ACC112 (cell line): Measurements from ENCODE around the gene UFM1.

ENCODE experiments used
- H2AFZ ChIP-seq: fragments of 200-600 bp; sonication (generic); one replicate; pipeline ENCODE4 v1.6.0; 2017; ENCODE audit warnings: antibody characterized with exemption, low read length; ENCODE audit not compliant: unreplicated experiment
- H3K27ac ChIP-seq: fragments of 200-600 bp; sonication (generic); 2 replicates; pipeline ENCODE4 v1.5.1; 2014; ENCODE audit warnings: low read depth, mild to moderate bottlenecking, antibody characterized with exemption, low read length, moderate library complexity
- H3K27me3 ChIP-seq: fragments of 200-600 bp; sonication (generic); 2 replicates; pipeline ENCODE4 v1.6.1; 2014; ENCODE audit warnings: mild to moderate bottlenecking, antibody characterized with exemption, low read length, moderate library complexity, mixed read lengths; ENCODE audit not compliant: insufficient read depth
- H3K36me3 ChIP-seq: fragments of 200-600 bp; sonication (generic); 2 replicates; pipeline ENCODE4 v1.6.1; 2016; ENCODE audit warnings: mild to moderate bottlenecking, antibody characterized with exemption, low read length, moderate library complexity, mixed read lengths; ENCODE audit not compliant: insufficient read depth
- H3K4me1 ChIP-seq: fragments of 200-600 bp; sonication (generic); one replicate; pipeline ENCODE4 v1.6.1; 2016; ENCODE audit warnings: low read length, mixed read lengths; ENCODE audit not compliant: insufficient read depth, unreplicated experiment, control insufficient read depth
- H3K4me3 ChIP-seq: fragments of 200-600 bp; sonication (generic); 2 replicates; pipeline ENCODE4 v1.5.1; 2014; ENCODE audit warnings: mild to moderate bottlenecking, low read depth, low read length
- H3K79me2 ChIP-seq: fragments of 200-600 bp; sonication (generic); one replicate; pipeline ENCODE4 v1.6.0; 2016; ENCODE audit warnings: low read length; ENCODE audit not compliant: control insufficient read depth, unreplicated experiment, insufficient read depth

UFM1 gene

DNA sequence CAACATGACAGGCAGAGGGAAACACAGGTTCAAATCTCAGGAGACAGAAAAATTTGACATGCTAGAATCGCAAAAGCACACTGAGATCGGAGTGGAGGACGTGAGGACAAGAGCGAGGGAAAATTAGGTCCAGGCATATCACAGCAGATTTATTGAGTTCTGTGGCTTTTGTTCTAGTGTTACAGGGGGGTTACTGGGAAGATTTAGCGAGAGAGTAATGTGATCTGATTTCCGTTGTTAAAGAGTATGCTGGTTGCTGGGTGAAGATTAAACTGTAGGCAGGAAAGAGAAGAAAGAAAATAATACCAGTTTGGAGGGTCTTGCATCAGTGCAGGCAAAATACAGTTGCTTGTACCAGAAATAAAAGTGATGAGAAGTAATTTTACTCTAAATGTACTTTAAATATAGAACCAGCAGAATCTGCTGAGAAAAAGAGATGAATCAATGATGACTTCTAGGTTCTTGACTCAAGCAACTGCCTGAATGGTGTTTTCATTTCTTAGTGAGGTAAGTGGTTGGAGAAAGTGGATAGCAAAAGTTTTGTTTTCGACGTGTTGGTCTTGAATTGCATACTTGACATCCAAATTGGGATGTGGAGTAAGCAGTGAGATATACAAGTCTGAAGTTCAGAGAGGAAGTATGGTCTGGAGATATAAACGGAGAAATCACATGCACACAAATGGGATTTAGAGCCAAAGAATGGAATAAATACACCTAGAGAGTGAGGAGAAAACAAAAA, 35.7 kb downstream of the UFM1 start:
- Histone ChIP-seq H3K4me3 (no peak overlapping the region), H3K36me3 (no peaks in the 10 kb centered on the region), H3K27ac (no peak overlapping the region), H3K79me2 (no peaks in the 10 kb centered on the region), H3K27me3 (no peaks in the 10 kb centered on the region), H3K4me1 (no peaks in the 10 kb centered on the region), H2AFZ (no peak overlapping the region)

DNA sequence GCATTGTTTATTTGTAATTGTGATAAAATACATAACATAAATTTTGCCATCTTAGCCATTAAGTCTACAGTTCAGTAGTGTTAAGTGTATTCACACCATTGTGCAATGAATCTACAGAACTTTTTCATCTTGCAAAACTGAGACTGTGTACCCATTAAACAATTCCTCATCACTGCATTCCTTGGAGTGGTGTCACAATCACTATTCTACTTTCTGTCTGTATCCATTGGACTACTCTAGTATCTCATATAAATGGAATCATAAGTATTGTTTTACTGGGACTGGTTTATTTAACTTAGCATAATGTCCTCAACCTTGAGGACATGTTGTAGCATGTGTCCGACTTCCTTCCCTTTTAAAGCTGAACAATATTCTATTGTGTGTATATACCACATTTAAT, 36.8 kb downstream of the UFM1 start:
- Histone ChIP-seq H3K4me1 (no peaks in the 10 kb centered on the region), H3K79me2 (no peaks in the 10 kb centered on the region)

DNA sequence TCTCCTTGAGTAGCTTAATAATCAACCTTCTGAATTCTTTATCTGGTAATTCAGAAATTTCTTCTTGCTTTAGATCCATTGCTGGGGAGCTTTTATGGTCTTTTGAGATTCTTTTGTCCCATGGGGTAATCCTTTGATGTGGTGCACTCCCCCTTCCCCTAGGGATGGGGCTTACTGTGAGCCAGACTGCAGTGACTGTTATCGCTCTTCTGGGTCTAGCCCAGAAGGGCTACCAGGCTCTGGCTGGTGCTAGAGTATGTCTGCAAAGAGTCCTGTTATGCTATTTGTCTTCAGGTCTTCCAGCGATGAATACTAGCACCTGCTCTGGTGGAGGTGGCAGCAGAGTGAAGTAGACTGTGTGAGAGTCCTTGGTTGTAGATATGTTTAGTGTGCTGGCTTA, 41.7 kb downstream of the UFM1 start:
- Histone ChIP-seq H2AFZ (no peak overlapping the region), H3K27ac (no peak overlapping the region), H3K36me3 (no peaks in the 10 kb centered on the region), H3K4me1 (no peaks in the 10 kb centered on the region), H3K4me3 (no peak overlapping the region), H3K27me3 (no peaks in the 10 kb centered on the region), H3K79me2 (no peaks in the 10 kb centered on the region)

More for the DNA sequence above, 36.8 kb downstream of the UFM1 start:
- no peaks in the 10 kb centered on the region for H3K27me3 ChIP-seq
- no peak overlapping the region for H3K4me3 ChIP-seq
- H3K27ac ChIP-seq = no peak overlapping the region
- no peak overlapping the region for H2AFZ ChIP-seq
- no peaks in the 10 kb centered on the region for H3K36me3 ChIP-seq

DNA sequence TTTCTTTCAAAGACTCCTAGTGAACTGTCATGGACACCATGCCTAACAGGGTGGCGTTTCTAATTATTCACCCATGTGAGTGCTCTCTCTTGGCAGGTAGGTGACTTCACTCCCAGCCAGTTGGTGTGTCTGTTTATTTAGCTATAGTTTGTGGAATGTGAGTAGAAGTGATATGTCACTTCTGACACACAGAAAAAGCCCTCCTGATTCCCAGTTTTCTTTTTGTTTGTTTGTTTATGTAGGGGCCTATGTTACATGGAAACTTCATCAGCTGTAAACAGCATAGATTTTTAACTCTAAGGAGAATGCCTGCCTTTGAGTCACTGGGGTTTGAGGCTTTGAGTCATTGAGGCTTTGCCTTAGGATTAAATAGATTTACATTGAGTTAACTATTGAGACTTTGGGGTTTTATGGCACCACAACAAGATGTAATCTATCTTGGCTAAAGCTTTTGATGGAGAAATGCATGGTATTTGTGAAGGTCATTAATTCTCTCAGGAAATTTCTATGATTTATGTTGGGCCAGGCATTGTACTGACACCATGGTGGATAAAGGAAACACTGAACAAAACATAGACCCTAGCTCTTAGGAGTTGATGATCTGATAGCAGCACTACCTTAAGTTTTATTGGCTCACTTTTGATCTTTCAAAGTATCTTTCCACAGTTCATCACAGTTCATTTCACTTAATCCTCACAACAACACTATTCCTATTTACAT, 45.3 kb downstream of the UFM1 start:
- Histone ChIP-seq H3K27ac (no peak overlapping the region), H3K4me1 (no peaks in the 10 kb centered on the region), H3K36me3 (no peaks in the 10 kb centered on the region), H2AFZ (no peak overlapping the region), H3K4me3 (no peak overlapping the region), H3K27me3 (no peaks in the 10 kb centered on the region), H3K79me2 (no peaks in the 10 kb centered on the region)

DNA sequence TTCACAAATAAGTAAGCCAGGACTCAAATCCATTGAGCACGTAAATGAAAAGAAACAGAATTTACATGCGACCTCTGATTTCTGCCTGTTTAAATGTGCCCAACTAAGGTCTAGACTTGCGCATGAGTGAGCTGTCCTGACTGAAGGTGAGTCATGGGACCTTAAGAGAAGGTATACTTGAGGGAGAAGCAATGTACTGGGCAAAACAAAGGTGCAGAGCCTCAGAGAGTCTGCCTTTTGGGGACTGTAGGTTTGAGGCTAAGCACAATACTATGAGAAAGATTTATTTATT, 45.8 kb downstream of the UFM1 start:
- Histone ChIP-seq H3K27ac (no peak overlapping the region), H3K4me1 (no peaks in the 10 kb centered on the region), H3K79me2 (no peaks in the 10 kb centered on the region), H3K36me3 (no peaks in the 10 kb centered on the region), H3K4me3 (no peak overlapping the region), H2AFZ (no peak overlapping the region), H3K27me3 (no peaks in the 10 kb centered on the region)

DNA sequence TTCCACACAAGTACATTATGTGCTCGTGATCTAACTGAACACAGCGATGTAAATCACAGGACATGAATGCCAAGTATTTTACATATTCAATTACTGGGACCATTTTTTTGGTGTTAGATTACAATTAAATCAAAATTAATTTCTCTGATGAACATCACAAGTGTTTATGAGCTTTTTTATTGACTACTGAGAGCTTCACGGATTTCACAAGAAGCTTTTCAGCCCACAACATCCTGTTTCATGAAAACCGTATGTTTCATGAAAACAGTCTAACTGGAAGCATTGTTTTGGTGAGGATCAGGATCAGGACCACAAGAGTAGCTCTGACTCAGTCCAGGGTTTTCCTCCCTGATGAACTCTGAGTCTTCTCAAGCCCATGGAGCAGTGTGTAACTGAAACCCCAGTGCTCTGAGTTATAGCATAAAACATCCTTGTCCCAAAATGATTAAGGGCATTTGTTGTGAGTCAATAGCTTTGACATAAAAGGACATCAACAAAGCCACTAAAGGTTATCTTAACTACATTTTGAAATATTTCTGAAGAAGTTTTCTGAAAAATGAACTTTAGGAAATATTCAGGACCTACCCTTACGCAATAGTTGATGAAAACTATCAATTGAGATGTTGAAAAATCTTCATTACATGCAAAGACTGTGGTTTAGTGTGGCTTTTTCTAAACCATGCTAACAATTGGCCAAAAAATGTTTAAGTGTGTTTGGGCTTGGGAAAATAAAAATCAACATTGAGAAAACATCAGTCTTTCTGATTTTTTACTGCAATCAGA, 49.3 kb downstream of the UFM1 start:
- no peaks in the 10 kb centered on the region for H3K79me2 ChIP-seq
- no peaks in the 10 kb centered on the region for H3K36me3 ChIP-seq
- H2AFZ ChIP-seq = no peak overlapping the region
- H3K27ac ChIP-seq = 0 out of 2 replicates have a peak overlapping the region, but pooled peaks have one; percentile 2
- no peaks in the 10 kb centered on the region for H3K27me3 ChIP-seq
- H3K4me1 ChIP-seq = no peaks in the 10 kb centered on the region
- no peak overlapping the region for H3K4me3 ChIP-seq

DNA sequence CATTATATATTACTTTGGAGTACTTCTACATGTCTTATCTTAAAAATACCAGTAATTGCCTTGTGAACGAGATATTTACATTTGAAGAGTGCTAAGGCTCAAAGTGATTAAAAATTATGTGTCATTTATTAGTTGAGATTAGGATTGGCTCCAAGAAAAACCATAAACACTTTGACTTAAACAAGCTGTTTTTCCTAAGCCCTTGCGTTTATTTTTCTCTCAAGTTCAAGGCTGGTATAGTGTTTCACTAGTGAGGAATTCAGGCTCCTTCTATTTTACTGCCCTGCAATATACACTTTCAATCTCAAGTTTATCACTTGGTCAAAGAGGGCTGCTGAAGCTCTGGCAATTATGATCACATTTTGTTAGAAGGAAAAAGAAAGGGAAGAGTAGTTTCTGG, 49.9 kb downstream of the UFM1 start:
- H2AFZ ChIP-seq = no peak overlapping the region
- H3K79me2 ChIP-seq = no peaks in the 10 kb centered on the region
- no peaks in the 10 kb centered on the region for H3K4me1 ChIP-seq
- no peak overlapping the region for H3K27ac ChIP-seq
- H3K27me3 ChIP-seq = no peaks in the 10 kb centered on the region
- H3K4me3 ChIP-seq = no peak overlapping the region
- no peaks in the 10 kb centered on the region for H3K36me3 ChIP-seq

DNA sequence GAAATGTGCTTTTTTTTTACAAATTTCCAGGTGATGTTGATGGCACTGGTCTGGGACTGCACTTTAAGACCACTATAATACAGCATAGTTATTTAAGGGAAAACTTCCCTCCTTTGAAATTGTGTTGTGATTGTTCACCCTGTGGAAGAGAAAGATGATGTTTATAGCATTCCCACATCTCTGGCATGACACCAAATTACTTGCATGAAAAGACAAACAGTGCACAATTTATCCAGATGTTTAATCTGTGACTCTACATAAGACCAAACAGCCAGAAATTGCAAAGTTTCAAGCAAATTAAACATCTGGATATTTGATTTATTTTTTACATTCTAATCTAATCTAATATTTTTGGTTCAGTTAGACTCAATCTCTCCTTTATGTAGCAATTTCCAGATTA, 51.6 kb downstream of the UFM1 start:
- H2AFZ ChIP-seq = no peak overlapping the region
- no peak overlapping the region for H3K27ac ChIP-seq
- H3K27me3 ChIP-seq = no peaks in the 10 kb centered on the region
- H3K79me2 ChIP-seq = no peaks in the 10 kb centered on the region
- H3K4me1 ChIP-seq = no peaks in the 10 kb centered on the region
- H3K36me3 ChIP-seq = no peaks in the 10 kb centered on the region
- no peak overlapping the region for H3K4me3 ChIP-seq

DNA sequence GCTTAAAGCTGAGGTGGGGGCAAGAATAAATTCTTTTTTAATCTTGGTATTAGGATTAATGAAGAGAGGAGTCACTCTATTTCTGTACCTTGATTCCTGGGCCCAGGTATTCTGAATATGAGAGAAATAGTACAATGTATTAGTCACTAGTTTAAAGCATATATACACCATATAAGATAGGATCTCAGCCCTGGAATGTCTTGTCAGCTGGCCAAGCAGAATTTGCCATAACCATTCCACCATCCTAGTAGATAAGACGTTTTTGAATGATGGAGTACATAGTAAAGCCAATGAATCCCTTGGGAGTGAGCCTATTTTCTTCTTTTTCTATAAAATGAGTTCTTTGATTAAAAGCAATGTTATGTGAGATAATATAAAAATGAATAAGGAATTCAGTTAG, 55.6 kb downstream of the UFM1 start:
- H3K36me3 ChIP-seq = no peaks in the 10 kb centered on the region
- H3K27me3 ChIP-seq = no peaks in the 10 kb centered on the region
- H3K4me1 ChIP-seq = no peaks in the 10 kb centered on the region
- H2AFZ ChIP-seq = no peak overlapping the region
- H3K79me2 ChIP-seq = no peaks in the 10 kb centered on the region
- no peak overlapping the region for H3K4me3 ChIP-seq
- no peak overlapping the region for H3K27ac ChIP-seq

DNA sequence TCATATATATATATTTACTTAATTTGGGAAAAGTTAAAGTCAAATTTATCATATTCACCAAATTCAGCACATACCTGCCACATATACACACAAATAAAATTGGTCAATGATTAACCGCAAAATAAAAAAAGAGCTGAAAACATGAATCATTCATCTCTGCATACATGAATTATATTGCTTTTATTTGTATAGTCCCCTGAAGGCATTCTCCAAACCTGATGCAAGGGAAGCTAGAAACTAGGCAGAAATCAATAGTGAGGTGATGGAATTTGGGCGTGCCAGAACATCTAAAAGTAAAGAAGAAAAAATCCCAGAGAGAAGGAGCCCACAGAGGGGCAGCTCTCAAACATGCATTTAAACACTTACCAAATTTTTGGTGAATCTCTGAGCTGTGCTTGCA, 60.1 kb downstream of the UFM1 start:
- Histone ChIP-seq H3K4me3 (no peak overlapping the region), H3K36me3 (no peaks in the 10 kb centered on the region), H3K4me1 (no peaks in the 10 kb centered on the region), H3K27ac (no peak overlapping the region), H3K27me3 (no peaks in the 10 kb centered on the region), H3K79me2 (no peaks in the 10 kb centered on the region), H2AFZ (no peak overlapping the region)

DNA sequence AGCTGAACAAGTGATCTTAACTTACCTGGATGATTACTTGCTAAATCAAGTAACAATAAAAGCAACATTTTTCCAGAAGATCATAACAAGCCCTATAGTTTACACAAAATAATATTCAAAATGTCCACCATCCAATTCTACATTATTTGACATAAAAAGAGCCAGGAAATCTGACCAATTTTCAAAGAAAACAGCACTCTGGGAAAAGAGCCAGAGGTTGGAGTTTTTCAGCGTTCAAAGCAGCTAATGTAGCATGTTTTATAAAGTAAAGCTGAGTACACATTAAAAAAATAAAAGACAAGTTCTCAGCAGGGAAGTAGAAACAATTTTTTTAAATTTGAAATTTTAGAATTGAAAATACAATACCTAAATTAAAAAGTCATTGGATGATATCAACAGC, 62.6 kb downstream of the UFM1 start:
- no peaks in the 10 kb centered on the region for H3K79me2 ChIP-seq
- no peak overlapping the region for H3K27ac ChIP-seq
- H3K4me1 ChIP-seq = peaks cover 9% of the 10 kb centered on the region
- no peaks in the 10 kb centered on the region for H3K36me3 ChIP-seq
- H3K27me3 ChIP-seq = no peaks in the 10 kb centered on the region
- H3K4me3 ChIP-seq = no peak overlapping the region
- no peak overlapping the region for H2AFZ ChIP-seq
